Activated CD4-positive, CD25-positive, alpha-beta regulatory T cell treated with anti-CD3 and anti-CD28 coated beads, Interleukin-2, amount 50 U/mL, for 16 hours (primary cell): Measurements from ENCODE around the gene DAAM2.

Source experiments
- DNase-seq: peaks from one replicate; pipeline ENCODE4 v3.0.0-alpha.2; 2020; ENCODE audit warnings: low read depth, low spot score

DAAM2 gene

DNA sequence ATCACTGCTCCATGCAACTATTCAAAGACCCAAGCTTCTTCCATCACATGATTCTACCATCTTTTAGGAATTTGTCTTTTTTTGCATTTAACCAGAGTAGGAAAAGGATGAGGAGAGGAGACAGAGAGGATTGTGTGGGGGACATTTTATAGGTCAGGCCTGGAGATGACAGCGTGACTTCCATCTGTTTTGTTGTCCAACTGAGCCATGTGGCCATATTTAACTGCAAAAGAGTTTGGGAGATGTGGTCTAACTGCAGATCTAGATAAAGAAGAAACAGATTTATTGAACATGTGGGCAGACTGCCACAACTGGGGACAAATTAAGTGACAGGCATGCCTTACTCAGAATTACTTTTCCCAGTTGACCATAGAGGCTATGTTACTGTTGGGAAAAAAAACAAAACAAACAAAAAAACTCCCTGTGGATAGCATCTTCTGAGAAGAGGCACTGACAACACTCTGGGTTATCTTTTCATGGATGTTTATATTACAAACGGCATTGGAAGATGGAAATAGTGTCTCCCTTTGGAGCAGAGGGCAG lies 161.0 kb downstream of the DAAM2 start:
- no peak for DNase-seq
